GM19238 (cell line): ENCODE measurements around the gene DZIP1.
A peak's percentile ranks its signal among the peaks of the same experiment; 100 is the strongest.
"Not testable (repeated sequence)": the region's sequence is repeated elsewhere in the genome, so short reads cannot be mapped to it uniquely, and the experiment has no call there.

ENCODE experiments used
- DNase-seq: peaks from one replicate; pipeline ENCODE4 v3.0.0; 2011; ENCODE audit warnings: low spot score; ENCODE audit not compliant: insufficient read length

The DZIP1 gene

GRCh38 chr13:95644601-95645052 lies at the start of gene DZIP1:
TSS of gene DZIP1 (minus strand) at chr13:95644706. CDS start at chr13:95642029, 2,677 bp downstream.
- no peak for DNase-seq

GRCh38 chr13:95690986-95691385 lies 46.5 kb upstream of the DZIP1 start:
- not testable (repeated sequence) for DNase-seq

DNA sequence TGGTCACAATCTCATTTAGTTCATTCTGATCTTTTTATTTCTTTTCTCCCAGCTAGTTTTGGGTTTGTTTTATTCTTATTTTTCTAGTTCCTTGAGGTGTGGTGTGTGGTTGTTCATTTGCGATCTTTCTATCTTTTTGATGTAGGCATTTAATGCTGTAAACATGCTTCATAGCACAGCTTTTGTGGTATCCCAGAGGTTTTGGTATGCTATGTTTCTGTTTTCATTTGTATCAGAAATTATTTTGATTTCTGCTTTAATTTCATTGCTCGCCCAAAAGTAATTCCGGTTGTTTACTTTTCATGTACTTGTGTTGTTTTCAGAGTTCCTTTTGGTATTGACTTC lies 45.0 kb upstream of the DZIP1 start:
- no peak for DNase-seq

DNA sequence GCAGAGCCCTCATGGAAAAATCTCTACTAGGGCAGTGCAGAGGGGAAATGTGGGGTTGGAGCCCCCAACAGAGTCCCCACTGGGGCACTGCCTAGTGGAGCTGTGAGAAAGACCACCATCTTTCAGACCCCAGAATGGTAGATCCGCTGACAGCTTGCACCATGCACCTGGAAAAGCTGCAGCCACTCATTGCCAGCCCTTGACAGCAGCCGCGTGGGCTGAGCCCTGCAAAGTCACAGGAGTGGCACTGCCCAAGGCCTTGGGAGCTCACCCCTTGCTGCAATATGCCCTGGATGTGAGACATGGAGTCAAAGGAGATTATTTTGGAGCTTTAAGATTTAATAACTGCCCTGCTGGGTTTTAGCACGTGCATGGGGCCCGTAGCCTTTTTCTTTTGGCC lies 40.5 kb upstream of the DZIP1 start:
- DNase-seq, result not testable (repeated sequence)

- no peak for DNase-seq
Observed at GRCh38 chr13:95684418-95684817, 39.9 kb upstream of the DZIP1 start.

- DNase-seq, result no peak
Observed at GRCh38 chr13:95679722-95680121, 35.2 kb upstream of the DZIP1 start.

DNA sequence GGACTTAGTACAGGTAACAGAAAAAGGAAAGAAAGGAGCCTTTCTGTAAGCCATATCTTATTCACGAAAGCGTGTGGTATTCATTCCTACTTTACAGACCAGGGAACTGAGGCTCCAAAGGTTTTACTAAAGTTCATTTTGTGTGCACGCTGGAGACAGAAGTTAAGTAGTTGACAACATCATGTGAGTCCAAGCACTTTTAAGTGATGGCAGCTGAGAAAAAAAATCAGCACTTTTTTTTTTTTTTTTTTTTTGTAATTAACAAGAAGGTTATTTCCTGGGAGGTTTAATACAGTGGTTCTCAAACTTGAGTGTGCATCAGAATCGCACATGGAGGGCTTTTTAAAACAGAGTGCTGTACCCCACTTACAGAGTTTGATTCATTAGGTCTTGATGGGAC lies 34.5 kb upstream of the DZIP1 start:
- no peak for DNase-seq

DNA sequence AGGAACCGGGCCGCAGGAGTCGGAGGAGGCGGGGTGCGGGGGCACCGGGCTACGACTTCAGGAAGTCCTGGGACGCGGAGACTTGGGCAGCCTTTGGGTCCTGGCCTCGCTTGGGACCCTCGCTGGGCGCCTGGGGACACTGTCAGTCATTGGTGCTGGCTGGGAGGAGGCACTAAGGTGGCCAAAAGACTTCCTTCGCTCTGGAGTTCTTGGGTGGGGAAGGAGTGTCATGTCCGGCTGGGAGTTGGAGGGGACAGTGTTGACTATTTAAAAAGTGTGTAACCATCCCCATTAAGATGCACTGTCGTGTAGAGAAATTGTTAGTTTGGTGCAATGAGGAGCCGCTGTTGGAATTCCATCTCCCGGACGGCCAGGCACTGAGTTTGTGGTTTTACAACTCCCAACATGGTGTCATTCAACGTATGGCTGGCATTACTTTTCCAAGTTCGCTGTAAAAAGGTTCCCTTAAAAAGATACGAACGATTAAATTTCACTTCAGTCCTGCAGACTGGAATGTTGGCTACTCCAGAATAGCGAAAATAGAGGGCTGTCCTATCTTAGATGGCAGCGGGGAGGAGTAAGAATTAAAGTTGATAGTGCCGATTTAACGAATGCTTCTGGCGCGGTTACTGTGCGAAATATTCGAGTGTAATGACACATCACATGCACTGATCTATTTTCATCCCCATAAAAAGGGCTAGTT lies 33.2 kb upstream of the DZIP1 start:
- no peak for DNase-seq

GRCh38 chr13:95676762-95677563 lies 32.5 kb upstream of the DZIP1 start, which contains the start of gene DNAJC3:
TSS of gene DNAJC3 (plus strand) at chr13:95677139. CDS start at chr13:95677256, 117 bp downstream.
- DNase-seq, result peak; percentile 88

DNA sequence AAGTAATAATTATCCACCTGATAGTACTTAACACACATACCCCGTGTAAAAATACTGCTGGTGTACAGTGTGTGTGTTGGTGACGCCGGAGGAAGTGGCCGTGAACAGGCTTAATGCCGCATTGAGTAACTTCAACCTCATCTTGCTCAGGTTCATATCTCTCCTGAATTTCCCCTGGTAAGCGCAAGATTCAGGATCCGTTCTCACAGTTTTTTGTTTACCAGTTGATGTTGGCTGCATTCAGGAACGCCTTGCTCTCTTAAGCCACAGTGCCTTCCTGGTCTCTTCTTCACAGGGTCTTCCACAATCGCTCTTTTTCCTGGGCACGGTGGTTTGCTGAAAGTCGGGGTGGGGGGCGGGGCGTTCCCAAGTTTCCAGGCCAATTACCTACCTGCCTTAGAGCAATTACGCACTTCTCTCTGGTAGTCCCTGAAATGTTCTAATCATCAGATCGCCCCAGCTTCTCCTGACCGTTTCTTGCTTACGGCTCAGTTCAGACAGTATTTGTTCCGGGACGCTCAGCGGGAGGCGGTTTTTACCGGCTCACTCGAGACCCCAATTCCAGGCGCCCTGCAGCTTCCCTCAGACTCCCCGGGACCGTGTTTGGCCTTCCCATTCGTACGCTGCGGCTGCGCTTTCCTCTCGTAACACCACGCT lies 31.7 kb upstream of the DZIP1 start:
- DNase-seq, result no peak

DNA sequence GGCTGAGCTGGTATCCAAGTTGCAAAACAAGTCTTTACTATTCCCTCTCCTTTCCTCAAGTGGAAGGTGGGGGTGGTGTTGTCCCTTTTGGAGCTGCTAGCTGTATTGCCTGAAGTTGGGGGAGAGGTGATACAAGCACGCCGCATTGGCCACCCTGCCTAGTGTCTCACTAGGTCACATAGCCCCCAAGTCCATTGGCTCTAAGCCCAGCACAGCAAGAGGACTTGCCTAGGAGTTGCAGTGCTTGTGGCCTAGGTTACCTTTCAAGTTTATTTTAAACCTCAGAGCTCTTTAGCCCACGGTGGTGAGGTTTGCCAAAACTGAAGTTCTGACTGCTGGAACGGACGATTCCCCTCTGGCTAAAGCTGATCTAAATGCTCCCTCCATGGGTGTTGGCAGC lies 27.1 kb upstream of the DZIP1 start:
- no peak for DNase-seq

- DNase-seq, result not testable (repeated sequence)
Observed at GRCh38 chr13:95667235-95667634, 22.7 kb upstream of the DZIP1 start.

GRCh38 chr13:95660981-95661581 lies 16.6 kb upstream of the DZIP1 start:
- no peak for DNase-seq

GRCh38 chr13:95659500-95659899 lies 15.0 kb upstream of the DZIP1 start:
- no peak for DNase-seq

- DNase-seq, result no peak
Observed at GRCh38 chr13:95656386-95657015, 12.0 kb upstream of the DZIP1 start.

- no peak for DNase-seq
Observed at GRCh38 chr13:95652821-95653220, 8.3 kb upstream of the DZIP1 start.

- DNase-seq, result no peak
Observed at GRCh38 chr13:95652244-95652764, 7.8 kb upstream of the DZIP1 start.

GRCh38 chr13:95650696-95651095 lies 6.2 kb upstream of the DZIP1 start:
- DNase-seq, result no peak

- DNase-seq, result no peak
Observed at GRCh38 chr13:95647321-95647720, 2.8 kb upstream of the DZIP1 start.

DNA sequence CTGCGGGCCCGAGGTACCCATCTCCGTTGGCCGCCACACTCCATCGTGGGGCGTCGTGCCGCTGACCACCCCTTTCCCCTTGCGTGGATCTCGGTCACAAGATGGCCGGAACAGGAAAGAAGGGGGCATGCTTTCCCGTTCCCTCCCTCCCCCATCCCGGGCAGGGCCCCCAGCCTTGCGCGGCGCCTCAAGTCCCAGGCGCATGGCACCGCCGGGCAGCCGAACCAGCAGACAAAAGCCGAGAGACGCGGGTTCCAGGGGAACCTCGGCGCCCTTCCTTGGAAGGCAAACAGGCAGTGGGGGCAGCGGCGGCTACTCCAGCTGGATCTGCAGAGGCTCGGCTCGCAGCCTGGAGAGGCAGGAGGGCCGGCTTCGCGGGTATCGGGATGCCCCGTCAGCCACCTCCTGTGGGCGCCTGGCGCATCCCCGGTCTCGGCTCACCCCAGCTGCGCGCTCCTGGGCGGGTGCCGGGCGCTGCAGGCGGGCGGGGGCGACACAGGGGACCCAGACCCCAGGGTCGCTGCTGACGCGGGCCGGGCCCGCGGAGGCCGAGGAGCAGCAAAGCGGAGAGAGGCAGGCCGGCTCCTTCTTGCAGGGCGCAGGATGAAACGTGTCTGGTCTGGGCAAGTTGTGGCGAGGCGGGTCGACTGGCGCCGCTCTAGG lies 439 bp downstream of the DZIP1 start:
- no peak for DNase-seq

GRCh38 chr13:95643571-95643935 lies 953 bp downstream of the DZIP1 start:
- DNase-seq, result no peak
